ENCODE results near the gene SLC28A1. TPM values are rescaled to one million over a fixed set of nuclear protein-coding genes. Genes with fewer than 3 reads are reported as not detected.

Gene SLC28A1
- total RNA-seq, 1 experiment from 2014 or later = 0.17 TPM

- TF ChIP-seq CTCF (IDR thresholded peaks at IDR 0.05; ENCODE audit: unreplicated experiment) = no peak
- Mint-ChIP-seq H3K27ac (ENCODE audit: unreplicated experiment) (no peak overlapping the region), H3K27me3 (ENCODE audit: unreplicated experiment) (no peaks in the 10 kb centered on the region), H3K9me3 (ENCODE audit: low read depth, unreplicated experiment) (no peaks in the 10 kb centered on the region), H3K36me3 (ENCODE audit: insufficient read depth, unreplicated experiment) (peaks cover 6% of the 10 kb centered on the region), H3K4me1 (ENCODE audit: low read depth, unreplicated experiment) (no peaks in the 10 kb centered on the region), H3K4me3 (ENCODE audit: low read depth, unreplicated experiment) (no peak overlapping the region)
- CTCF ChIA-PET = no interaction called here
- no TSS peak for BruUV-seq (replicated peaks)
- no peak for DNase-seq
- intact Hi-C loops (cut with micrococcal nuclease; ENCODE audit: unreplicated experiment) = no loop called here
Observed at GRCh38 chr15:84942456-84942855, 58.0 kb downstream of the SLC28A1 start.

GRCh38 chr15:84944311-84944710 lies 59.8 kb downstream of the SLC28A1 start:
- H3K27ac Mint-ChIP-seq (ENCODE audit: unreplicated experiment) = no peak overlapping the region
- no peak for DNase-seq
- no TSS peak for BruUV-seq (replicated peaks)
- CTCF ChIA-PET = interaction anchor here (0.5 to 0.9 kb wide), 2 partner anchors 12 to 13 kb away, joined by 3 to 4 read pairs; no protein-coding TSS in a partner anchor
- peaks cover 6% of the 10 kb centered on the region for H3K36me3 Mint-ChIP-seq (ENCODE audit: insufficient read depth, unreplicated experiment)
- H3K4me1 Mint-ChIP-seq (ENCODE audit: low read depth, unreplicated experiment) = peaks cover 9% of the 10 kb centered on the region
- no peak for TF ChIP-seq CTCF (IDR thresholded peaks at IDR 0.05; ENCODE audit: unreplicated experiment)
- intact Hi-C loops (cut with micrococcal nuclease; ENCODE audit: unreplicated experiment) = no loop called here
- no peaks in the 10 kb centered on the region for H3K27me3 Mint-ChIP-seq (ENCODE audit: unreplicated experiment)
- H3K9me3 Mint-ChIP-seq (ENCODE audit: low read depth, unreplicated experiment) = no peaks in the 10 kb centered on the region
- no peak overlapping the region for H3K4me3 Mint-ChIP-seq (ENCODE audit: low read depth, unreplicated experiment)

GRCh38 chr15:84944861-84945260 lies 60.4 kb downstream of the SLC28A1 start:
- Mint-ChIP-seq H3K4me1 (ENCODE audit: low read depth, unreplicated experiment) (peaks cover 9% of the 10 kb centered on the region), H3K4me3 (ENCODE audit: low read depth, unreplicated experiment) (no peak overlapping the region), H3K9me3 (ENCODE audit: low read depth, unreplicated experiment) (no peaks in the 10 kb centered on the region), H3K27ac (ENCODE audit: unreplicated experiment) (no peak overlapping the region), H3K36me3 (ENCODE audit: insufficient read depth, unreplicated experiment) (peaks cover 6% of the 10 kb centered on the region), H3K27me3 (ENCODE audit: unreplicated experiment) (no peaks in the 10 kb centered on the region)
- TF ChIP-seq CTCF (IDR thresholded peaks at IDR 0.05; ENCODE audit: unreplicated experiment) = no peak
- intact Hi-C loops (cut with micrococcal nuclease; ENCODE audit: unreplicated experiment) = no loop called here
- BruUV-seq (replicated peaks) = no TSS peak
- CTCF ChIA-PET = interaction anchor here (0.9 kb wide), 1 partner anchor 13 kb away, joined by 3 read pairs; no protein-coding TSS in a partner anchor
- DNase-seq = no peak

GRCh38 chr15:84946772-84947489 lies 62.5 kb downstream of the SLC28A1 start:
- intact Hi-C loops (cut with micrococcal nuclease; ENCODE audit: unreplicated experiment) = no loop called here
- Mint-ChIP-seq H3K27me3 (ENCODE audit: unreplicated experiment) (no peaks in the 10 kb centered on the region), H3K4me3 (ENCODE audit: low read depth, unreplicated experiment) (no peak overlapping the region), H3K27ac (ENCODE audit: unreplicated experiment) (no peak overlapping the region), H3K4me1 (ENCODE audit: low read depth, unreplicated experiment) (peaks cover 9% of the 10 kb centered on the region), H3K36me3 (ENCODE audit: insufficient read depth, unreplicated experiment) (peaks cover 6% of the 10 kb centered on the region), H3K9me3 (ENCODE audit: low read depth, unreplicated experiment) (no peaks in the 10 kb centered on the region)
- CTCF ChIA-PET = no interaction called here
- no TSS peak for BruUV-seq (replicated peaks)
- DNase-seq = no peak
- TF ChIP-seq CTCF (IDR thresholded peaks at IDR 0.05; ENCODE audit: unreplicated experiment) = no peak

Data from Calu3 (cell line).